IMR-90 (cell line): ENCODE data around the gene NUDCD2. TPM values are rescaled to one million over a fixed set of nuclear protein-coding genes. Genes with fewer than 3 reads are reported as not detected.

Experiments
- ATAC-seq: fragments of 200-7000 bp; cut with Tn5 transposase; 2 replicates; pipeline ENCODE4 v1.9.1; 2020; ENCODE audit warnings: low read depth, mild to moderate bottlenecking, moderate library complexity
- BruUV-seq: library from RNA; stranded (reverse); fragments of 400-500 nt; replicated peaks from 2 replicates; lab custom pipeline; 2021; lab: Mats Ljungman, UMichigan
- CTCF ChIA-PET: fragments of 300-600 bp; formaldehyde crosslinking; extraction: SDS; loops from one replicate; lab custom pipeline; 2021; ENCODE audit warnings: antibody characterized with exemption; lab: Yijun Ruan, JAX
- POLR2A ChIA-PET: fragments of 300-600 bp; sonication (Branson Sonifier 250); formaldehyde crosslinking; loops from one replicate; lab custom pipeline; 2022; ENCODE audit warnings: antibody characterized with exemption; ENCODE audit not compliant: unreplicated experiment; lab: Charles Lee
- DNase-seq: peaks from one replicate; pipeline ENCODE4 v3.0.0; 2013
- H2AFZ ChIP-seq: replicated peaks from 2 replicates; pipeline ENCODE3; 2013; ENCODE audit warnings: low read length, mild to moderate bottlenecking; ENCODE audit not compliant: poor library complexity
- H2AK5ac ChIP-seq: 2 replicates; pipeline ENCODE4 v1.6.1; 2013; ENCODE audit warnings: low read depth, low read length, inconsistent platforms
- H2AK9ac ChIP-seq: replicated peaks from 2 replicates; pipeline ENCODE3; 2013; ENCODE audit warnings: mild to moderate bottlenecking, low read depth, low read length, moderate library complexity; ENCODE audit not compliant: poor library complexity
- H2BK120ac ChIP-seq: 2 replicates; pipeline ENCODE4 v1.6.1; 2013; ENCODE audit warnings: low read depth, low read length, inconsistent platforms
- H2BK15ac ChIP-seq: 3 replicates; pipeline ENCODE4 v1.6.1; 2013; ENCODE audit warnings: low read depth, low read length, inconsistent platforms
- H2BK20ac ChIP-seq: 2 replicates; pipeline ENCODE4 v1.6.1; 2013; ENCODE audit warnings: low read depth, mild to moderate bottlenecking, inconsistent platforms, low read length, moderate library complexity
- H2BK5ac ChIP-seq: 2 replicates; pipeline ENCODE4 v1.6.1; 2013; ENCODE audit warnings: mild to moderate bottlenecking, low read depth, low read length, inconsistent platforms; ENCODE audit not compliant: poor library complexity, severe bottlenecking
- H3K14ac ChIP-seq: replicated peaks from 2 replicates; pipeline ENCODE4 v1.6.1; 2013; ENCODE audit warnings: low read depth, low read length, inconsistent platforms
- H3K18ac ChIP-seq: 2 replicates; pipeline ENCODE4 v1.6.1; 2013; ENCODE audit warnings: low read depth, low read length, control low read depth
- H3K23ac ChIP-seq: 2 replicates; pipeline ENCODE4 v1.6.1; 2013; ENCODE audit warnings: low read depth, low read length, inconsistent platforms
- H3K27ac ChIP-seq: 2 replicates; pipeline ENCODE4 v1.5.1; 2013; ENCODE audit warnings: mild to moderate bottlenecking, control low read depth, low read length; ENCODE audit not compliant: insufficient read depth
- H3K27me3 ChIP-seq: 2 replicates; pipeline ENCODE4 v1.6.1; 2013; ENCODE audit warnings: low read length; ENCODE audit not compliant: control insufficient read depth, insufficient read depth
- H3K36me3 ChIP-seq: 2 replicates; pipeline ENCODE4 v1.6.1; 2013; ENCODE audit warnings: low read length, mixed read lengths; ENCODE audit not compliant: control insufficient read depth, insufficient read depth
- H3K4ac ChIP-seq: 2 replicates; pipeline ENCODE4 v1.6.1; 2013; ENCODE audit warnings: low read depth, low read length, inconsistent platforms
- H3K4me1 ChIP-seq: 2 replicates; pipeline ENCODE4 v1.6.1; 2013; ENCODE audit warnings: low read length, mixed read lengths; ENCODE audit not compliant: control insufficient read depth, insufficient read depth
- H3K4me2 ChIP-seq: 2 replicates; pipeline ENCODE4 v1.6.1; 2013; ENCODE audit warnings: low read depth, mild to moderate bottlenecking, control low read depth, low read length, moderate library complexity
- H3K4me3 ChIP-seq: 2 replicates; pipeline ENCODE4 v1.5.1; 2013; ENCODE audit warnings: low read depth, mild to moderate bottlenecking, control low read depth, low read length, moderate library complexity; ENCODE audit not compliant: insufficient read depth
- H3K56ac ChIP-seq: 2 replicates; pipeline ENCODE4 v1.6.1; 2013; ENCODE audit warnings: low read length, inconsistent platforms; ENCODE audit not compliant: insufficient read depth; ENCODE audit errors: extremely low read depth
- H3K79me1 ChIP-seq, 2 experiments: 2 replicates each; pipeline ENCODE4 v1.6.1; 2013; ENCODE audit warnings: low read length in 2 of 2, inconsistent platforms in 1 of 2, low read depth in 1 of 2
- H3K9ac ChIP-seq: 2 replicates; pipeline ENCODE4 v1.6.1; 2013; ENCODE audit warnings: low read depth, low read length, control low read depth
- H3K9me1 ChIP-seq: 2 replicates; pipeline ENCODE4 v1.6.1; 2013; ENCODE audit warnings: low read length, inconsistent platforms; ENCODE audit not compliant: insufficient read depth
- H3K9me3 ChIP-seq: 2 replicates; pipeline ENCODE4 v1.6.1; 2013; ENCODE audit warnings: low read length; ENCODE audit not compliant: control insufficient read depth, insufficient read depth
- H4K20me1 ChIP-seq: 2 replicates; pipeline ENCODE4 v1.6.1; 2013; ENCODE audit warnings: low read length, inconsistent platforms; ENCODE audit not compliant: insufficient read depth
- H4K5ac ChIP-seq: 2 replicates; pipeline ENCODE4 v1.6.1; 2013; ENCODE audit warnings: mild to moderate bottlenecking, low read depth, low read length, control low read depth
- H4K8ac ChIP-seq, 2 experiments: 2 replicates each; pipeline ENCODE4 v1.6.1; 2013; ENCODE audit warnings: low read depth in 2 of 2, low read length in 2 of 2, control low read depth in 1 of 2, inconsistent platforms in 1 of 2
- H4K91ac ChIP-seq: 2 replicates; pipeline ENCODE4 v1.6.1; 2013; ENCODE audit warnings: low read depth, low read length, inconsistent platforms; ENCODE audit not compliant: insufficient read depth
- BHLHE40 ChIP-seq: fragments of 150-350 bp; IDR thresholded peaks from 2 replicates; pipeline ENCODE4 v1.6.1; 2016; ENCODE audit warnings: mild to moderate bottlenecking, low read depth, low read length
- CEBPB ChIP-seq: IDR thresholded peaks from 2 replicates; pipeline ENCODE4 v1.6.1; 2012; ENCODE audit warnings: low read depth, low read length, improper control_type of control experiment
- CHD1 ChIP-seq: IDR thresholded peaks from 2 replicates; pipeline ENCODE4 v1.6.1; 2012; ENCODE audit warnings: low read depth, low read length, improper control_type of control experiment
- CTCF ChIP-seq: conservative IDR thresholded peaks from 2 replicates; pipeline ENCODE4 v1.5.1; 2012; ENCODE audit warnings: mild to moderate bottlenecking, low read depth, low read length, improper control_type of control experiment
- ELK1 ChIP-seq: fragments of 150-350 bp; IDR thresholded peaks from 2 replicates; pipeline ENCODE4 v1.6.1; 2016; ENCODE audit warnings: low read depth, mild to moderate bottlenecking, low read length, moderate library complexity, borderline replicate concordance
- FOS ChIP-seq: fragments of 150-350 bp; IDR thresholded peaks from 2 replicates; pipeline ENCODE4 v1.6.1; 2016; ENCODE audit warnings: low read depth, low read length
- MAFK ChIP-seq: IDR thresholded peaks from 2 replicates; pipeline ENCODE4 v1.6.1; 2012; ENCODE audit warnings: low read depth, low read length, improper control_type of control experiment
- MAZ ChIP-seq: IDR thresholded peaks from 2 replicates; pipeline ENCODE4 v1.6.1; 2012; ENCODE audit warnings: low read depth, mild to moderate bottlenecking, low read length, improper control_type of control experiment, moderate library complexity, borderline replicate concordance
- MXI1 ChIP-seq: IDR thresholded peaks from 2 replicates; pipeline ENCODE4 v1.6.1; 2012; ENCODE audit warnings: low read depth, mild to moderate bottlenecking, low read length, moderate library complexity, borderline replicate concordance
- NFE2L2 ChIP-seq: fragments of 150-350 bp; IDR thresholded peaks from 2 replicates; pipeline ENCODE4 v1.6.1; 2016; ENCODE audit warnings: low read depth, mild to moderate bottlenecking, low read length
- POLR2A ChIP-seq: IDR thresholded peaks from 2 replicates; pipeline ENCODE4 v1.6.1; 2012; ENCODE audit warnings: mild to moderate bottlenecking, low read depth, low read length
- RAD21 ChIP-seq: IDR thresholded peaks from 2 replicates; pipeline ENCODE4 v1.6.1; 2012; ENCODE audit warnings: low read length, improper control_type of control experiment
- RCOR1 ChIP-seq: IDR thresholded peaks from 2 replicates; pipeline ENCODE4 v1.6.1; 2012; ENCODE audit warnings: mild to moderate bottlenecking, low read length, improper control_type of control experiment; ENCODE audit not compliant: insufficient replicate concordance
- RFX5 ChIP-seq: IDR thresholded peaks from 2 replicates; pipeline ENCODE4 v1.8.0; 2012; ENCODE audit warnings: low read depth, mild to moderate bottlenecking, low read length, moderate library complexity
- SMC3 ChIP-seq: fragments of 150-350 bp; IDR thresholded peaks from 2 replicates; pipeline ENCODE4 v1.6.1; 2016; ENCODE audit warnings: low read depth, mild to moderate bottlenecking, antibody characterized with exemption, low read length, moderate library complexity
- USF2 ChIP-seq: fragments of 150-350 bp; IDR thresholded peaks from 2 replicates; pipeline ENCODE4 v1.6.1; 2017; ENCODE audit warnings: mild to moderate bottlenecking, antibody characterized with exemption, low read length, low read depth
- WGBS, 2 experiments: methylation state at CpG; one replicate each; pipeline versions ENCODE4 v1.1.5 to v1.1.7; 2013; ENCODE audit warnings: missing lambda C conversion rate in 2 of 2; ENCODE audit not compliant: insufficient read length in 1 of 2; ENCODE audit errors: extremely low coverage in 2 of 2; 5-methylcytosine and 5-hydroxymethylcytosine counted together
- dilution Hi-C: fragments of 300-500 bp; cut with HindIII; formaldehyde crosslinking; loops from one replicate; pipeline ENCODE4 v1.14.3; 2018; ENCODE audit warnings: low sequenced_read_pairs; ENCODE audit not compliant: unreplicated experiment
- in situ Hi-C: fragments of 300-500 bp; cut with MboI; formaldehyde crosslinking; loops from 3 replicates; pipeline ENCODE4 v1.14.3; 2019; ENCODE audit warnings: low sequenced_read_pairs, inconsistent platforms, mixed read lengths
- intact Hi-C: fragments of 100-400 bp; cut with micrococcal nuclease; formaldehyde crosslinking; loops from 2 replicates; pipeline ENCODE4 v1.10.0; 2022
- polyA plus RNA-seq, 3 experiments: library from polyadenylated mRNA; depleted of rRNA; stranded (reverse); fragments of >200 nt; gene quantifications; 2 replicates each; pipeline ENCODE4 v1.2.3, GENCODE V29; 2012; ENCODE audit warnings: low replicate concordance in 1 of 3
- total RNA-seq: library from RNA; depleted of rRNA; stranded (reverse); fragments of >200 nt; gene quantifications from 2 replicates; pipeline ENCODE4 v1.2.3, GENCODE V29; 2012

Gene NUDCD2
- total and polyA plus RNA-seq, 2 of the 4 experiments (the other 2 are of a cell fraction) = 3.0 to 3.5 TPM

- H2AFZ ChIP-seq = no peak overlapping the region
Measured at GRCh38 chr5:163506726-163507125, 46.8 kb upstream of the NUDCD2 start.

More at GRCh38 chr5:163506726-163507125, 46.8 kb upstream of the NUDCD2 start:
- no CpG with 5 or more reads among the region's 8 CpGs for WGBS, 2 experiments
- dilution Hi-C loops = no loop called here
- no peaks in the 10 kb centered on the region for H3K36me3 ChIP-seq
- no peak overlapping the region for H2AK5ac ChIP-seq
- ChIA-PET POLR2A (no interaction called here), CTCF (no interaction called here)
- peak overlapping the region; percentile 95 for H3K4me2 ChIP-seq
- no peaks in the 10 kb centered on the region for H3K9me1 ChIP-seq
- peak overlapping the region; percentile 73; the same call in 1 of the 2 replicates for H3K56ac ChIP-seq
- H3K9me3 ChIP-seq = no peaks in the 10 kb centered on the region
- H2BK20ac ChIP-seq = no peak overlapping the region
- TF ChIP-seq USF2 (no peak), CHD1 (no peak), RAD21 (no peak), SMC3 (no peak), MAZ (no peak), BHLHE40 (no peak), NFE2L2 (no peak), CEBPB (no peak), MAFK (no peak), RFX5 (no peak), POLR2A (no peak), RCOR1 (no peak), FOS (no peak), CTCF (no peak), ELK1 (no peak), MXI1 (no peak)
- H3K4ac ChIP-seq = no peak overlapping the region
- no peak overlapping the region for H2BK120ac ChIP-seq
- peak overlapping the region; percentile 73; the same call in 1 of the 2 replicates for H3K23ac ChIP-seq
- peak overlapping the region; percentile 74 for H3K4me3 ChIP-seq
- intact Hi-C loops = no loop called here
- H3K9ac ChIP-seq = peak overlapping the region; percentile 91; the same call in 1 of the 2 replicates
- H2BK5ac ChIP-seq = peak overlapping the region; percentile 84
- no peaks in the 10 kb centered on the region for H3K27me3 ChIP-seq
- H3K79me1 ChIP-seq = peaks cover 0 to 18% of the 10 kb centered on the region in 2 experiments; a peak in 3 of 4 replicates
- in situ Hi-C loops = no loop called here
- no peak overlapping the region for H4K91ac ChIP-seq
- no peak overlapping the region for H3K18ac ChIP-seq
- H2BK15ac ChIP-seq = no peak overlapping the region
- no TSS peak for BruUV-seq
- no peak overlapping the region for H3K14ac ChIP-seq
- H4K20me1 ChIP-seq = peaks cover 18% of the 10 kb centered on the region
- no peak overlapping the region for H3K27ac ChIP-seq
- H3K4me1 ChIP-seq = peaks cover 2% of the 10 kb centered on the region
- DNase-seq = peak; percentile 67
- ATAC-seq = no peak
- H4K5ac ChIP-seq = no peak overlapping the region
- H2AK9ac ChIP-seq = no peak overlapping the region
- 0 out of 4 replicates have a peak overlapping the region, but pooled peaks of 1 of the 2 experiments have one; percentile 33 for H4K8ac ChIP-seq
